Measurements from ENCODE around the gene SLU7.
"Not testable (repeated sequence)": the region's sequence is repeated elsewhere in the genome, so short reads cannot be mapped to it uniquely, and the experiment has no call there.

SLU7 gene

GRCh38 chr5:160450164-160450932, 31.5 kb upstream of the SLU7 start:
- no peak for DNase-seq (ENCODE audit: low read depth in 2 of 2)

GRCh38 chr5:160449458-160449857, 30.6 kb upstream of the SLU7 start:
- DNase-seq (ENCODE audit: low read depth in 2 of 2), result no peak

- DNase-seq (ENCODE audit: low read depth in 2 of 2), result no peak
These were observed 30.0 kb upstream of the SLU7 start for GRCh38 chr5:160448886-160449285.

DNA sequence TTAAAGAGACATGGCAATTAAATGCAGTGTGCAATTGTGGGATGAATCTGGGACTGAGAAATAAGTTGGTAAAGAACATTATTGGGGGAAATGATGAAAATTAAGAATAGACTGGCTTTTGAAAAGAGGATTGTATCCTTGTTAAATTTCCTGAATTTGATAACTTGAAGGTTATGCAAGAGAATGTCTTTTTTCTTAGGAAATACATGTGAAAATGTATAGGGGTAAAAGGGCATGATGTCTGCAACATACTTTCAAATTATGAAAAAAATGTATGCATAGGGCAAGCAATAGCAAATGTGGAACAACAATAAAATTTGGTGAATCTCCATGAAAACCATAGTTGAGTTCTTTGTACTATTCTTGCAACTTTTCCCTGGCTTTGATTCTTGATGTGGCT, 26.9 kb upstream of the SLU7 start:
- no peak for DNase-seq (ENCODE audit: low read depth in 2 of 2)

GRCh38 chr5:160445132-160445531, 26.3 kb upstream of the SLU7 start:
- DNase-seq (ENCODE audit: low read depth in 2 of 2), result no peak

DNA sequence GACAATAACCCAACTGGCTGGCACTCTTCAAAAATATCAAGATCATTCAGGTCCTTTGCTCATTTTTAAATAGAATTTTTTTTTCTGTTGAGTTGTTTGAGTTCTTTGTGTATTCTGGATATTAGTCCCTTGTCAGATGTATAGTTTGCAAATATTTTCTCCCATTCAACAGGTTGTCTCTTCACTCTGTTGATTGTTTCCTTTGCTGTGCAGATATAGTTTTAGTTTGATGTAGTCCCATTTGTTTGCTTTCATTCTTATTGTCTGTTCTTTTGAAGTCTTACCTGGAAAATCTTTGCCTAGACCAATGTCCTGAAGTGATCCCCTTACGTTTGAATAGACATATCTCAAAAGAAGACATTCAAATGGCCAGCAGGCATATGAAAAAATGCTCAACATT, 25.5 kb upstream of the SLU7 start:
- DNase-seq (ENCODE audit: low read depth in 2 of 2), result no peak

DNA sequence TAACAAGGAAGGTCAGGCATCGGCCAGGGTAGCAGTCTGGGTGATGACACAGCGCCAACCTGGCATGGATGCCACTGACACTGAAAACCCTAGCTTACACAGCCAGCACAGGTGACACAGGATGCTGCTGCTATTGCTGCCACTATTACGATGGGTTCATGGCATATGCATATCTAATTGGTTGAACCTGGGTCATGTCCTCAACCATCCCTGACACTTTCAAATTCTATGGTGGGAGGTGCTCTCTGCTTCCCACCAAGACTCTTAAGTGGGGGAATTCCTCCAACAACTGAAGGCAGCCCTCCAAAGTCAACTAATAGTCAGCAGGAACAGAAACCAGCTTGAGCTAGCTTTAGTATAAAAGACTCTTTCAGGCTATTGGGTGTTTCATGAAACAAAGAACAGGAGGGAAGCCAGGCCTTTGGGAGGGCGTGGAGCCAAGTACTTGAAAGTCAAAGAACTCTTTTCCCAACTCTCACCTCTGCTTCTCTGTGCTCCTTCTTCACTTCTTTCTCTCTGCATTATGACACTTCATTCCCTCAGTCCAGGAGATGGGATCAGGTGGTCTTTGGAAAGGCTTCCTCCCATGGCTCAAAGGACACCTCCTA, 24.0 kb upstream of the SLU7 start:
- no peak for DNase-seq (ENCODE audit: low read depth in 2 of 2)

GRCh38 chr5:160441311-160441781, 22.5 kb upstream of the SLU7 start:
- DNase-seq (ENCODE audit: low read depth in 2 of 2), result no peak

GRCh38 chr5:160439205-160439600, 20.3 kb upstream of the SLU7 start:
- peak; percentile 89 to 90 for DNase-seq (ENCODE audit: low read depth in 2 of 2)

- DNase-seq (ENCODE audit: low read depth in 2 of 2), result peak; percentile 28 to 46
These were observed 19.7 kb upstream of the SLU7 start for GRCh38 chr5:160438316-160439204.

- no peak for DNase-seq (ENCODE audit: low read depth in 2 of 2)
These were observed 18.4 kb upstream of the SLU7 start for GRCh38 chr5:160437271-160437670.

DNA sequence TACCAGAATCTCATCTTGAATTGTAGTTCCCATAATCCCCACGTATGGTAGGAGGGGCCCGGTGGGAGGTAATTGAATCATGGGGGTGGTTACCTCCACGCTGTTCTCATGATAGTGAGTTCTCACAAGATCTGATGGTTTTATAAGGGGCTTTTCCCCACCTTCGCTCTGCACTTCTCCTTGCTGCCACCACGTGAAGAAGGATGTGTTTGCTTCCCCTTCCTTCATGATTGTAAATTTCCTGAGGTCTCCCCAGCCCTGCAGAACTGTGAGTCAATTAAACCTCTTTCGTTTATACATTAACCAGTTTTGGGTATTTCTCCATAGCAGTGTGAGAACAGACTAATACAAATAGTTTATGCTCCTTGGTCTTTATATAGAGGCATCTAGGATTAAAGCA, 17.8 kb upstream of the SLU7 start:
- DNase-seq (ENCODE audit: low read depth in 2 of 2), result not testable (repeated sequence)

GRCh38 chr5:160436017-160436416, 17.1 kb upstream of the SLU7 start:
- no peak for DNase-seq (ENCODE audit: low read depth in 2 of 2)

GRCh38 chr5:160435532-160435931, 16.7 kb upstream of the SLU7 start:
- no peak for DNase-seq (ENCODE audit: low read depth in 2 of 2)

- DNase-seq (ENCODE audit: low read depth in 2 of 2), result no peak
These were observed 15.2 kb upstream of the SLU7 start for GRCh38 chr5:160434022-160434531.

DNA sequence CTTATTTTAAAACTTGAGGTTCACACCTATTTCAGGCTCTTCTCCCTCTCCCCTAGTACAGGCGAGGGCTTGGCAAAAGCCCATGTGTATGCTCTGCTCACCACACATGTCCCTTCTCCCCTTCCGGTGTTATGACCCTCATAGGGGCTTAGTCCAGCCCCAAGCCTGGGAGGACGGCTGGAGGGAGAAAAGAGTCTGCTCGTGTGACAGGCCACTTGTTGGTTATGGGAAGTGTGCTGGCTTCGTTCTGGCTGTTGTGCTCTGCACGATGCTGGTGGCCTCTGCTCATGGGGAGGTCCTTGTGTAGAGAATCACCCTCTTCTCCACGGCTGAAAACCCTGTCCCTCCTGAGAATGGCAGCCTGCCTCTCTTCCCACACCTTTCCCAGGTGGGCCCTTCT, 13.9 kb upstream of the SLU7 start:
- no peak for DNase-seq (ENCODE audit: low read depth in 2 of 2)

- DNase-seq (ENCODE audit: low read depth in 2 of 2), result no peak
These were observed 13.3 kb upstream of the SLU7 start for GRCh38 chr5:160432196-160432595.

DNA sequence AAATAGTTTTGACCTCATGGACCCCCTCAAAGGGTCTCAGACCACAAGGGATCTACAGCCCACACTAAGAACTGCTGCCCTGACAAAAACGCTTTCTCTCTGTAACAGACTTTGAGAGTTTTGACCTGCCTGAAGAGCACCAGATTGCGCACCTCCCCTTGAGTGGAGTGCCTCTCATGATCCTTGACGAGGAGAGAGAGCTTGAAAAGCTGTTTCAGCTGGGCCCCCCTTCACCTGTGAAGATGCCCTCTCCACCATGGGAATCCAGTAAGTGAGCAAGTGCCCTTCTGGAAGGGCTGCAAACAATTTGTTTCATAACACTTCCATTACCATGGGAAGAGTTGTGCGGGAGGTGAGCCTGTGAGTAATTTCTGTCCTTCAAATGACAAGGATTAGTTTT, 8.7 kb upstream of the SLU7 start:
- DNase-seq (ENCODE audit: low read depth in 2 of 2), result no peak

- DNase-seq (ENCODE audit: low read depth in 2 of 2), result no peak
These were observed 4.2 kb upstream of the SLU7 start for GRCh38 chr5:160423099-160423498.

- DNase-seq (ENCODE audit: low read depth in 2 of 2), result peak; percentile 85 to 88
These were observed 2.9 kb upstream of the SLU7 start, which contains the start of gene PTTG1 for GRCh38 chr5:160421625-160422258. PTTG1 (plus strand) TSS chr5:160421855; CDS start chr5:160422313, 458 bp downstream.

DNA sequence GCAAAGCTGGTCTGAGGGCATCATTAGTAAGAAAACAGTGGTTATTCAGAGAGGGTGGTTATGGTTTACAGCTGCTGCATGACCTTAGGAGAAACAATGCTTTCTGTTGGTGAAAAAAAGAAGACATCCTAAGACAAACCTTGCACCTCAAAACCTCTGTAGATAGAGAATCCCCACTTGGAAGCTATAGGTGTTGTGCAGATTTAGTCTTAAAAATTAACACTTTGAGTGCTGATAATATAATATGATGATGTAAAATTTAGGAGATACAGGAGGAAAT, 1.4 kb upstream of the SLU7 start:
- no peak for DNase-seq (ENCODE audit: low read depth in 2 of 2)
